HG02642 (cell line): ENCODE results near the gene PCDH9.

ENCODE experiments used
- ATAC-seq: cut with Tn5 transposase; IDR thresholded peaks from one replicate; pipeline ENCODE4 v1.9.1; 2021; ENCODE audit warnings: mild to moderate bottlenecking; ENCODE audit not compliant: unreplicated experiment, poor library complexity

PCDH9 gene

DNA sequence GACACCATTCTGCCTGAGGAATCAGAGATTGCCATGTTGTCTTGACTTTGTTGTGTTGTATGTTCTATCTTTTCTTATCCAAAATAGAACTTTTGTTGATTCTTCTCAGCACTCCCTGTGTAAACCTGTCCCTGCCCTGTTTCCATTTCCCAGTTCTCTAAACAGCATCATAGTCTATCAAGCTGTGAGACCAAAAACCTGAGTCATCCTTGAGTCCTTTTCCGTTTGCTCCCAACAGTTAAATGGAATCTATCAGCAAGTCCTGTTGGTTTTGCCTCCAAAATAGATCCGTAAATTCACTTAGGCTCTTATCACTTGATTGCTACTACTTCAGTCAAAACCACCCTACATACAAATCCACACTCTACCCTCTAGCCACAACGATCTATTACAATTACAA, 667.1 kb downstream of the PCDH9 start:
- ATAC-seq: no peak

DNA sequence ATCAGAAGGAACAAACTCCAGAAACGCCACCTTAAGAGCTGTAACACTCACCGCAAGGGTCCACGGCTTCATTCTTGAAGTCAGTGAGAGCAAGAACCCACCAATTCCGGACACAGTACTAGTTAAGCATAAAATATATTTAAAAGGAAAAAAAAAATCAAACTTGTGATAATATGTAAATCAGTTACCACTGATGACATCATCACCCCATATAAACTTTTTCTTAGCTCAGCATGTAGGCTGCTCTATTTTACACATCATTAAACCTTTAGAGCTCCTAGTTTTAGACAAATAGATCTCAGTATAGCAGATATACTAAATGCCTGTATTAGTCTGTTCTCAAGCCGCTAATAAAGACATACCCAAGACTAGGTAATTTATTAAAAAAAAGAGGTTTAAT, 668.1 kb downstream of the PCDH9 start:
- no peak for ATAC-seq

DNA sequence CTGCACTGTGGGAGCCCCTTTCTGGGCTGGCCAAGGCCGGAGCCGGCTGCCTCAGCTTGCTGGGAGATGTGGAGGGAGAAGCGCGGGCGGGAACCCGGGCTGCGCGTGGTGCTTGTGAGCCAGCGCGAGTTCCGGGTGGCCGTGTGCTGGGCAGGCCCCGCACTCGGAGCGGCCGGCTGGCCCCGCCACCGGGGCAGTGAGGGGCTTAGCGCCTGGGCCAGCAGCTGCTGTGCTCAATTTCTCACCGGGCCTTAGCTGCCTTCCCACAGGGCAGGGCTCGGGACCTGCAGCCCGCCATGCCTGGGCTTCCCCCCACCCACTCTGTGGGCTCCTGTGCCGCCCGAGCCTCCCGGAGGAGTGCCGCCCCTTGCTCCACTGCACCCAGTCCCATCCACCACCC, 669.1 kb downstream of the PCDH9 start:
- ATAC-seq: no peak

GRCh38 chr13:66560189-66560588, 669.9 kb downstream of the PCDH9 start:
- ATAC-seq: no peak

DNA sequence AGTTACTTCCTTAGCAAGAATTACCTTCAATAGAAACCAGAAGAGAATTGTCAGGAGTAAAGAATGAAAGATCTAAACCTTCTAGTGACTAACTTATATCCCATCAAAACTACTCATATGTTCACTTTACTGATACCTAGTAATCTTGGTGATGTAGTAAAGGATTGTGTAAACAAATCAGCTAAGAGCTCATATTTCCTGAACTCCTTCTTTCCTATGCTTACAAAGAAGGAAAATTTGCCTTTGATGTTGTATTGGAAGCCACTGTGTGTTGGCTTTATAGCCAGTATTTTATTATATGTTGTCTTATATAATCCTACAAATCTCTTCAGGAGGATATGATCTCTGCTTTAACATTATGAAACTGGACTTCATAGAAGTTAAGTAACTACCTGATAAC, 671.0 kb downstream of the PCDH9 start:
- no peak for ATAC-seq

DNA sequence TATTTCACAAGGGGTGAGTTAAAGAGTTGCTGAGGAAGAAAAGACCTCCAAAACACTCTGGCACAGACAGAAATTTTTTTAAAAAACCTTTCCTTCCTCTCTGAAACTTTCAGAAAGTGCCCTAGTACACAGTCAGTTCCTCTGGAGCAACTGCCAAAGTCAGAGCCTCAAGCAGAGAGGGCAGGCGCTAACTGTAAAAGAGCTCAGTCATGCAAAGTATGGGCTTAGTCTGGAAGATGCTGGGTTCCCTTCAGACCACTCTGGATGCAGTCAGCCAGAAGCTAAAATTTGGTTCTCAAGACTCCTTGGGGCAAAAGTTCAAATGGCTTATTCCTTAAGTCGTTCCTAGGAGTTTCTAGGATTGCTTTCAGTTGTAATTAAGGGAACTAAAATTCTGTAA, 671.6 kb downstream of the PCDH9 start:
- no peak for ATAC-seq

- no peak for ATAC-seq
Observed at GRCh38 chr13:66557357-66557756, 672.8 kb downstream of the PCDH9 start.

DNA sequence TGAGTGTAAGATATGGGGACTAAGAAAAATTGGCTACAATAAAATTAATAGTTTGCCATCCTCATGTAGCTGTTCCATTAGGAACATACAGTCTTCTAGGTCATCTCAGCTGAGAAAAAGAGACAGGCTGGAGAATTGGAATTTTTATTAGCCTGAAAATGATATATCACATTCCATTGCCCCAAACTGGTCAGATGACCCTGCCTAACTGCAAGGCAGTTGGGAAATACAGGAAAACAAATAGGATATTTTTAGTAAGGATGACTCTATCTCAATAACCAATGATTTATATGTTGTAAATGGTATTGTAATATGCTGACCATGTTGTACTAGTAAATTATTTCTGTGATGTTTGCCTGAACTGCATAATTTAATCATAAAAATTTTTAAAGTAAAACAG, 673.8 kb downstream of the PCDH9 start:
- no peak for ATAC-seq

DNA sequence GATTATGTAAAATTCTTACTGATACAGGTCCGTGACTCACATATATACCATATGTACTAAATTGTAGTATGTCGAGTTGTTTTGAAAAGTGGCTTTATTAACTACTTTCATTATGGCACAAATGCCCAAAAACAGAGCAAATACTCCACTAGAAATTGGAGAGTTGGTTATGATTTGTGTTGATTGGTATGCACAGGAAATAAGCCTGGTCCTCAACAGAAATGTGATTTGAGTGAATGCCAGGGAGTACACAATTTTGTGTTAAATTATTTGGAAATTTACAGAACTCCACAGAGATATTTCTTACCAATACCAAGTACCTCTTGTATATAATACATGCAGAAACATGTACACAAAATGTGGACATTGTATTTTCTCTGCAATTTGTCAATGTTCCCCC, 676.7 kb downstream of the PCDH9 start:
- ATAC-seq: no peak

DNA sequence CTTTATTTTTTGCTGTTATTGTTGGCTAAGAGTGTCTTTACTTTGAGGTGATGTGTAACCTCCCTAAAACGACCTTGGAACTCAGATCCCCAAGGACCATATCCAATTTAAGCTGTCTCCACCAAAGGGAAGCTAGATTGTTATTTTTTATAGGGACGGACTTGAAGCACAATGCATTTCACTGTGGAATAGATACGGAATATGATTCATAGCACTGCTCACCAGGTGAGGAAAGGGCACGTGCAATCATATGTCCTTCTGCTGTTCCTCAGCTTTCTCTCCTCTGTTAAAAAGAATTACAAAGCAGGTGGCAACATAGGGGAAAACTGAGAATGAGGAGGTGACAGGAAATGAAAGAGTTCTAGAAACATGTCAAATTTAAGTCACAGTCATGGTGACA, 679.0 kb downstream of the PCDH9 start:
- ATAC-seq: no peak

GRCh38 chr13:66547685-66548084, 682.5 kb downstream of the PCDH9 start:
- ATAC-seq: no peak

DNA sequence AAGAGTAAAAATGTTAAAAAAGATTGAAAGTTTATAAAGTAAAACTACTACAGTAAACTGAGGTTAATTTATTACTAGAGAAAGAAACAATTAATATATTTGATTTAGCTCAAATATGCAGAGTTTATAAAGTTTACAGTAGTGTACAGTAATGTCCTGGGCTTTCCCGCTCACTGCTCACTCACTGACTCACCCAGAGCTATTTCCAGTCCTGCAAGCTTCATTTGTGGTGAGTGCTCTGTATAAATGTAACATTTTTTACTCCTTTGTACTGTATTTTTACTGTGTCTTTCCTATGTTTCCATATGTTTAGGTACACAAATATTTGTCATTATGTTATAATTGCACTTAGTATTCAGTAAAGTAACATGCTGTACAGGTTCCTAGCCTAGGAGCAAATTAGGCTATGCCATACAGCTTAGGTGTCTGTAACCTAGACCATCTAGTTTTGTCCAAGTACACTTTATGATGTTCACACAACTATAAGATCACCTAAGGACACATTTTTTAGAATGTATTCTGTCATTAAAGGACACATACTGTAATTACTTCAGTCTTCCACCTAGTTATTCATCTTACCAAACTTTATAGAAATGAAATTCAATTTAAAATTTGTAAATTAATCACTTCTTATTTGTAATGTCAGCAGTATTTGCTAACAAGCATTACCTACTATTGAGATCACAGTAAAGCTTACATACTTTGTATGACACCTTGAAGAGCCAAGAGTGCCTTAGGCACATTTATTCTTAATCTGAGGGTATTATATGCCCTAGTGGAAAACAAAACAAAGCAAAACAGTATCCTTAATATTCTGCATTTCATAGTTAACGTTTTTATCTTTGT, 683.4 kb downstream of the PCDH9 start:
- no peak for ATAC-seq

GRCh38 chr13:66543780-66544179, 686.4 kb downstream of the PCDH9 start:
- no peak for ATAC-seq

DNA sequence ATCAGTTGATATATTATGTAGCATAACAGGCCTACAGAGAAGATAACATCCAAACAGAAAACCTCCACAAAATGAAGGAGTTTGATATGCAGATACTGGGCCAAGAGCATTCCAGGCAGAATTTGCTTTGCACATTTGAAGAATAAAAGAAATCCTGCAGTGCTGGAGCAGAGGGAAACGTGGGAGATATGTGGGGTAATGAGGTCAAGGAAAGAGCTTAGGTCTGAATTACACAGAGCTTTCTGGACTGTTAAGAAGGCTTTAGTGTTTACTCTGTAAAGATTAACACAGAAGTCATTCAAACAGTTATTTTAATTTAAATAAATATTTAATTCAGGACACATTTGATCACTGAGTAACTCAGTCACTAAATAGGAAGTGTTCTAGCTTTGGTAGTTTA, 692.7 kb downstream of the PCDH9 start:
- ATAC-seq: no peak

GRCh38 chr13:66536746-66537145, 693.4 kb downstream of the PCDH9 start:
- ATAC-seq: no peak

- ATAC-seq: no peak
Observed at GRCh38 chr13:66534561-66534960, 695.6 kb downstream of the PCDH9 start.

- no peak for ATAC-seq
Observed at GRCh38 chr13:66532845-66533244, 697.3 kb downstream of the PCDH9 start.

DNA sequence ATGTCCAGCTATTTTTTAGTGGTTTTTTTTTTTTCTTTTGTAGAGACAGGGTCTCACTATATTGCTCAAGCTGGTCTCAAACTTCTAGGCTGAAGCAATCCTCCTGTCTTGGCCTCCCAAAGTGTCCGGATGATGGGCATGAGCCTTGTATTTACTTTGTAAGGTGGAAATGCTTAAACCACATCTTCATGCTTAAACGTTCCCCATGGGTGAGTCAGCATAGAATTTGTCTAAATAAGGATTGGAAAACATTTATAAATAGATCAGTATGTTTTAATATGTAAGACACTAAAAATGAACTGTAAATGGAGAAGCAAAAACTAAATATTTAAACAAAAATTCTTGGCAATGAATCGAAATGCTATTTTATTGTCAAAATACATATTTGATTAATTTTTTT, 698.0 kb downstream of the PCDH9 start:
- no peak for ATAC-seq

- ATAC-seq: no peak
Observed at GRCh38 chr13:66530686-66531085, 699.5 kb downstream of the PCDH9 start.

DNA sequence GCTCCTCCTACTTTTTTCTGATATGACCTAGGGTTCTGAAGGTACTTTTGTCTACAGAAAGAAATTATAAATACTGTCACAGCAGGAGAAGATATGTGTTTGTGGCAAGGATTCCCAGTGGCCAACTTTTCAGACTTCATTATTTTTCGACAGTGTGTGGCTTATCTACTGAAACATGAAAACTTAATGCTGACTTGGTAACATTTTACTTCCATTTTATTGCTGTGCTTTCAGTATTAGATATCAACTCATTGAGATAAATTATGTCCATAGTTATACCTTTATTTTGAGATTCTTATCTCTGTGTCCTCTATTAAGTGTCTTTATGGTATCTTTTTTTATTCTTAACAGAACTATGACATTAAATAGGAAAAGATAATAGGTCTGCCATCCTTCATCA, 700.0 kb downstream of the PCDH9 start:
- no peak for ATAC-seq

GRCh38 chr13:66528944-66529576, 701.1 kb downstream of the PCDH9 start:
- ATAC-seq: no peak

DNA sequence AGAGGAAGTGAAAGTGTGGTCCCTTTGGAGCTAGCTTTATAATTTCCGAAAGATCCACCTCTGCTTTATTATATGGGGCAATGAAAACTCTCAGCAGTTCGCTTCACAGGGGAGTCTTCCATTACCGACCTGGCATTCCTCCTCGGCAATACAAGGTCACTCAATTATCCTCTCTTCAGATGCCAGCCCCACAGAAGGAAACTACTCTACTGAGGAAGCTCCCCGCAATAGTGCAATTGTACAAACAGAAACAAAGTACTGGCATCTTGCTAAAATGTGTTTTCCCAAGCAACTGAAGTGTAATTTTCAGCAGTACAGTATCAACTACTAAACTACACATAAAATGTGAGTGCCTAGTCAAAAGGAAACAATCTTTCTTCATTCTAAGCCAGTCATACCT, 702.0 kb downstream of the PCDH9 start:
- no peak for ATAC-seq
